Transverse colon (tissue), 4 donors: ENCODE results near the gene PRKCZ. TPM values are rescaled to one million over a fixed set of nuclear protein-coding genes. Genes with fewer than 3 reads are reported as not detected.
A peak's percentile ranks its signal among the peaks of the same experiment; 100 is the strongest.

Experiments
- DNase-seq: peaks from one replicate; pipeline ENCODE4 v3.0.0-alpha.2; 2019
- H3K27ac ChIP-seq, 4 donors: fragments of 200-600 bp; sonication (generic); 2 replicates each; pipeline ENCODE4 v1.5.1; 2016 to 2018; ENCODE audit warnings: inconsistent platforms in 4 of 4
- H3K27me3 ChIP-seq: fragments of 200-600 bp; sonication (generic); 2 replicates; pipeline ENCODE4 v1.5.1; 2017; ENCODE audit warnings: inconsistent platforms
- H3K36me3 ChIP-seq, 4 donors: fragments of 200-600 bp; sonication (generic); 2 replicates each; pipeline ENCODE4 v1.5.1; 2017 to 2019; ENCODE audit warnings: inconsistent platforms in 4 of 4
- H3K4me1 ChIP-seq, 4 donors: fragments of 200-600 bp; sonication (generic); 2 replicates each; pipeline ENCODE4 v1.5.1; 2017 to 2020; ENCODE audit warnings: inconsistent platforms in 4 of 4
- H3K4me3 ChIP-seq, 4 donors: fragments of 200-600 bp; sonication (generic); 1 replicate in 1 of 4; 2 replicates in 3 of 4; pipeline versions ENCODE4 v1.5.1 to v1.6.1; 2017 to 2019; ENCODE audit warnings: inconsistent platforms in 4 of 4
- H3K9me3 ChIP-seq, 2 donors: fragments of 200-600 bp; sonication (generic); 2 replicates each; pipeline ENCODE4 v1.5.1; 2017 to 2019; ENCODE audit warnings: inconsistent platforms in 2 of 2
- CTCF ChIP-seq, 5 experiments: fragments of 200-600 bp in 3 of 5; fragments of 450-650 bp in 2 of 5; sonication (generic) in 3 of 5; IDR thresholded peaks; 1 replicate in 2 of 5; 2 replicates in 3 of 5; pipeline ENCODE4 v1.5.1; 2016 to 2017; ENCODE audit warnings: antibody characterized with exemption in 5 of 5, inconsistent platforms in 3 of 5, mild to moderate bottlenecking in 2 of 5, moderate library complexity in 1 of 5
- EP300 ChIP-seq: sonication (generic); formaldehyde crosslinking; IDR thresholded peaks from one replicate; pipeline ENCODE4 v1.6.1; 2017; ENCODE audit warnings: antibody characterized with exemption, low read depth
- POLR2A ChIP-seq: fragments of 450-650 bp; IDR thresholded peaks from one replicate; pipeline ENCODE4 v1.6.1; 2016; ENCODE audit warnings: antibody characterized with exemption, mild to moderate bottlenecking, moderate library complexity
- POLR2AphosphoS5 ChIP-seq, 3 donors: sonication (generic); formaldehyde crosslinking; IDR thresholded peaks; one replicate each; pipeline ENCODE4 v1.6.1; 2016; ENCODE audit warnings: antibody characterized with exemption in 3 of 3
- WGBS, 2 donors: methylation state at CpG; one replicate each; pipeline ENCODE4 v1.1.5; 2018; ENCODE audit warnings: low coverage in 1 of 2; 5-methylcytosine and 5-hydroxymethylcytosine counted together
- in situ Hi-C, 4 donors: fragments of 200-750 bp; cut with MboI; loops; one replicate each; pipeline versions ENCODE4 v1.15.0 to v1.15.1; 2017; ENCODE audit warnings: low sequenced_read_pairs in 3 of 4, low pct_ligation_motif_present in 1 of 4, low pct_unique_long_range_greater_than_20kb in 1 of 4
- intact Hi-C: fragments of 100-400 bp; cut with DNase I; formaldehyde crosslinking; loops from one replicate; pipeline ENCODE4 v1.15.1; 2023; ENCODE audit warnings: low total_unique reads
- total RNA-seq, 4 donors: library from RNA; depleted of rRNA; stranded (reverse); fragments of >200 nt; gene quantifications; one replicate each; pipeline ENCODE4 v1.1.0, GENCODE V29; 2016

Gene PRKCZ
- total RNA-seq, 4 donors from 2014 or later = 48.6 to 96.7 (median 54.4) TPM

DNA sequence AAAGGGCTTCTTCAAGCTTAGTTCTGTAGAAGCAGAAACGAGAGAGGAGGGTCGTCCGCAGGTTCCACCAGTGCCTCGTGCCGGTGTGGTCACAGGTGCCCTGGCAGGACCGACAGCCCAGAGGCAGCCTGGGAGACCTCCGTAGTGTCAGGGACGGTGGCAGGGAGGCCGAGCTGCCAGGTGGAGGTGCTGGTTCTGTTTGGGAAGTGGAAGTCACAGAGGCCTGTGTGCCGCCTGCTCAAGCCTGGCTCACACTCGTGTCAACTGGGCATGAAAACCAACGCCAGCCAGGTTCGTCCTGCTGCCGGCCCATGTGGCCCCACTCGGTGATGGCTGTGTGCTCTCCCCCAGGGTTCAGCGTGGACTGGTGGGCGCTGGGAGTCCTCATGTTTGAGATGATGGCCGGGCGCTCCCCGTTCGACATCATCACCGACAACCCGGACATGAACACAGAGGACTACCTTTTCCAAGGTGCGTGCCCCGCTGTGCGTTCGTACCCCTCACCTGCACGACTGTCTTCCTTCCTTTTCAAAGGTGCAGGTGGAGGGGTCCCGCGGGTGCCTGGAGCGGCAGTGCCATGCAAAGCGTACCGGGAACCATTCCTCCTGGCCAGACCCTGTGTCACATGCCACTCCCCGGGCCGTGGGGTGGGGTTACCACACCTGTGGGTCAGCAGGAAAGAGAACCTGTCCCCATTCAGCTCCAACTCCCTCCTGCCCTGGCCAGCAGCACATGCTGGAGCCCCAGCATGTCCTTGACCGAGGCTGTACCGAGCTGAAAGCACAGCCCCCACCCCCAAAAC, 123.5 kb downstream of the PRKCZ start:
- no peak overlapping the region for H3K27ac ChIP-seq
- intact Hi-C loops (loop anchor here (5.0 kb wide), 1 partner anchor 41 kb away; no protein-coding TSS in a partner anchor), in situ Hi-C loops (no loop called here)
- no peaks in the 10 kb centered on the region for H3K9me3 ChIP-seq
- no peaks in the 10 kb centered on the region for H3K4me1 ChIP-seq
- no peak overlapping the region for H3K4me3 ChIP-seq
- no peaks in the 10 kb centered on the region for H3K27me3 ChIP-seq
- no peak for TF ChIP-seq CTCF (IDR thresholded peaks at IDR 0.05)
- TF ChIP-seq POLR2AphosphoS5 (IDR thresholded peaks at IDR 0.05) = no peak
- no peak for TF ChIP-seq EP300
- no peak for TF ChIP-seq POLR2A
- no peak for DNase-seq
- H3K36me3 ChIP-seq = no peaks in the 10 kb centered on the region
- WGBS, 2 donors = 80% methylated on average over 37 of the region's 37 CpGs; no CpG with 5 or more reads in 1 of the 2 donors

GRCh38 chr1:2174348-2175054, 124.3 kb downstream of the PRKCZ start:
- in situ Hi-C loops (loop anchor here in 2 of 4 donors (25.0 kb wide), 2 partner anchors 363 to 613 kb away; partner anchors contain the start of genes HES5 (in 1 of the 2) and PANK4 (in 1 of the 2)), intact Hi-C loops (loop anchor here (5.0 kb wide), 1 partner anchor 42 kb away; no protein-coding TSS in a partner anchor)
- peak overlapping the region in 3 of 4 donors; percentile 17 to 26 (median 21) for H3K4me3 ChIP-seq
- H3K36me3 ChIP-seq = no peaks in the 10 kb centered on the region
- 28 to 73% methylated on average over 5 to 31 of the region's 31 CpGs for WGBS, 2 donors
- no peak for TF ChIP-seq EP300
- peak; percentile 81 to 90 (median 89) for TF ChIP-seq CTCF (IDR thresholded peaks at IDR 0.05)
- no peak for TF ChIP-seq POLR2A
- TF ChIP-seq POLR2AphosphoS5 (IDR thresholded peaks at IDR 0.05) = peak in 1 of 3 donors; percentile 5
- H3K9me3 ChIP-seq = no peaks in the 10 kb centered on the region
- no peaks in the 10 kb centered on the region for H3K27me3 ChIP-seq
- peak overlapping the region in 2 of 4 donors; percentile 18 to 28 for H3K27ac ChIP-seq
- DNase-seq = peak; percentile 50
- H3K4me1 ChIP-seq = no peaks in the 10 kb centered on the region

DNA sequence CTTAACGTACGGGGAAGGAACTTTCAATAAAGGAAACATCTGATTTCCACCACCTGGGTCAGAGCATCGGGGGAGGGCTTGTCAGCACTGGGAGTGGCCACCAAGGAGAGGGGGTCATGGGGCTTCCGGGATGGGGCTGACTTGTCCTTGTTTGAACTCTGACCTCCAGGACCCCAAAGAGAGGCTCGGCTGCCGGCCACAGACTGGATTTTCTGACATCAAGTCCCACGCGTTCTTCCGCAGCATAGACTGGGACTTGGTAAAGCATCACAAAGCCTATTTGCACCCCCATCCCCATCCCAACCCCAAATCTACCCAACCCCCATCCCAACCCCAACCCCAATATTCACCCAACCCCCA, 124.8 kb downstream of the PRKCZ start:
- 81 to 91% methylated on average over 7 to 9 of the region's 9 CpGs for WGBS, 2 donors
- no peaks in the 10 kb centered on the region for H3K36me3 ChIP-seq
- H3K27ac ChIP-seq = peak overlapping the region in 1 of 4 donors; percentile 28
- H3K9me3 ChIP-seq = no peaks in the 10 kb centered on the region
- H3K4me3 ChIP-seq = peak overlapping the region in 1 of 4 donors; percentile 17
- H3K27me3 ChIP-seq = no peaks in the 10 kb centered on the region
- in situ Hi-C loops (loop anchor here in 2 of 4 donors (25.0 kb wide), 2 partner anchors 362 to 612 kb away; partner anchors contain the start of genes HES5 (in 1 of the 2) and PANK4 (in 1 of the 2)), intact Hi-C loops (no loop called here)
- H3K4me1 ChIP-seq = no peaks in the 10 kb centered on the region
- DNase-seq = no peak
- TF ChIP-seq EP300 = no peak
- TF ChIP-seq POLR2A = no peak
- TF ChIP-seq CTCF (IDR thresholded peaks at IDR 0.05) = no peak
- no peak for TF ChIP-seq POLR2AphosphoS5 (IDR thresholded peaks at IDR 0.05)
